Karpas-422 (cell line): Measurements from ENCODE around the gene PHOSPHO1. TPM values are rescaled to one million over a fixed set of nuclear protein-coding genes. Genes with fewer than 3 reads are reported as not detected.
"Not testable (repeated sequence)": the region's sequence is repeated elsewhere in the genome, so short reads cannot be mapped to it uniquely, and the experiment has no call there.

Experiments used
- DNase-seq: peaks from one replicate; pipeline ENCODE4 v3.0.0-alpha.2; 2015
- H2AFZ ChIP-seq: fragments of 200-600 bp; sonication (generic); 2 replicates; pipeline ENCODE4 v1.6.1; 2014; ENCODE audit warnings: antibody characterized with exemption, low read length, mixed read lengths
- H3K27ac ChIP-seq: fragments of 200-600 bp; sonication (generic); 2 replicates; pipeline ENCODE4 v1.5.1; 2014; ENCODE audit warnings: mild to moderate bottlenecking, low read length, moderate library complexity
- H3K27me3 ChIP-seq: fragments of 200-600 bp; sonication (generic); 2 replicates; pipeline ENCODE4 v1.6.1; 2014; ENCODE audit warnings: low read length, mixed read lengths
- H3K36me3 ChIP-seq: fragments of 200-600 bp; sonication (generic); 2 replicates; pipeline ENCODE4 v1.6.1; 2014; ENCODE audit warnings: low read length, mixed read lengths; ENCODE audit not compliant: insufficient read depth
- H3K4me1 ChIP-seq: fragments of 200-600 bp; sonication (generic); 2 replicates; pipeline ENCODE4 v1.6.1; 2014; ENCODE audit warnings: mild to moderate bottlenecking, low read length, mixed read lengths
- H3K4me2 ChIP-seq: fragments of 200-600 bp; sonication (generic); 2 replicates; pipeline ENCODE4 v1.6.1; 2014; ENCODE audit warnings: low read length, low read depth, mild to moderate bottlenecking; ENCODE audit not compliant: poor library complexity, severe bottlenecking
- H3K4me3 ChIP-seq: fragments of 200-600 bp; sonication (generic); 2 replicates; pipeline ENCODE4 v1.5.1; 2014; ENCODE audit warnings: mild to moderate bottlenecking, antibody characterized with exemption, low read length, mixed read lengths
- H3K79me2 ChIP-seq: fragments of 200-600 bp; sonication (generic); 2 replicates; pipeline ENCODE4 v1.6.1; 2014; ENCODE audit warnings: mild to moderate bottlenecking, low read length, mixed read lengths
- H3K9ac ChIP-seq: fragments of 200-600 bp; sonication (generic); 2 replicates; pipeline ENCODE4 v1.6.0; 2014; ENCODE audit warnings: low read length
- H3K9me2 ChIP-seq: fragments of 200-600 bp; sonication (generic), shearing (Covaris generic); replicated peaks from 2 replicates; pipeline ENCODE4 v1.6.0; 2014; ENCODE audit warnings: mild to moderate bottlenecking, low read length, moderate library complexity; ENCODE audit not compliant: insufficient read depth
- H3K9me3 ChIP-seq: fragments of 300-700, 200-600 bp; sonication (generic); 2 replicates; pipeline ENCODE4 v1.6.1; 2014; ENCODE audit warnings: low read length, mixed read lengths
- H4K20me1 ChIP-seq: fragments of 200-600 bp; sonication (generic); 2 replicates; pipeline ENCODE4 v1.6.1; 2014; ENCODE audit warnings: mild to moderate bottlenecking, antibody characterized with exemption, low read length, low read depth; ENCODE audit not compliant: insufficient read depth
- total RNA-seq: library from RNA; depleted of rRNA; stranded (reverse); fragments of >200 nt; shearing (Covaris generic); gene quantifications from 2 replicates; pipeline ENCODE4 v1.2.3, GENCODE V29; 2014; ENCODE audit warnings: low replicate concordance

Gene PHOSPHO1
- total RNA-seq, 1 experiment from 2014 or later: not detected

- DNase-seq: no peak
- Histone ChIP-seq H3K9me3 (no peaks in the 10 kb centered on the region), H2AFZ (no peak overlapping the region), H3K79me2 (no peaks in the 10 kb centered on the region), H3K4me1 (no peaks in the 10 kb centered on the region), H3K9ac (no peak overlapping the region), H3K27me3 (no peaks in the 10 kb centered on the region), H3K27ac (no peak overlapping the region), H4K20me1 (no peaks in the 10 kb centered on the region), H3K36me3 (no peaks in the 10 kb centered on the region), H3K4me3 (no peak overlapping the region), H3K9me2 (no peaks in the 10 kb centered on the region), H3K4me2 (no peak overlapping the region)
These were observed 35.6 kb upstream of the PHOSPHO1 start for GRCh38 chr17:49266233-49266632.

DNA sequence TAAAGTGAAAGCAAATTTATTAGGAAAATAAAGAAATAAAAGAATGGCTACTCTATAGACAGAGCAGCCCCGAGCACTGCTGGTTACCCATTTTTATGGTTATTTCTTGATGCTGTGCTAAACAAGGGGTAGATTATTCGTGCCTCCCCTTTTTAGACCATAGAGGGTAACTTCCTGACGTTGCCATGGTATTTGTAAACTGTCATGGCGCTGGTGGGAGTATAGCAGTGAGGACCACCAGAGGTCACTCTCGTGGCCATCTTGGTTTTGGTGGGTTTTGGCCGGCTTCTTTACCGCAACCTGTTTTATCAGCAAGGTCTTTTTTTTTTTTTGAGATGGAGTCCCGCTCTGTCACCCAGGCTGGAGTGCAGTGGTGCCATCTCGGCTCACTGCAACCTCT, 31.0 kb upstream of the PHOSPHO1 start:
- H4K20me1 ChIP-seq, H3K9me2 ChIP-seq, H3K9ac ChIP-seq, H3K36me3 ChIP-seq, H2AFZ ChIP-seq, H3K27me3 ChIP-seq, DNase-seq, H3K4me3 ChIP-seq, H3K79me2 ChIP-seq, H3K9me3 ChIP-seq, H3K27ac ChIP-seq, H3K4me2 ChIP-seq: not testable (repeated sequence)
- H3K4me1 ChIP-seq: peaks cover 10% of the 10 kb centered on the region

- Histone ChIP-seq H3K36me3 (no peaks in the 10 kb centered on the region), H3K4me2 (peak overlapping the region; percentile 59), H3K27ac (no peak overlapping the region), H3K4me3 (peak overlapping the region; percentile 59; the same call in 1 of the 2 replicates), H3K9me2 (no peaks in the 10 kb centered on the region), H4K20me1 (no peaks in the 10 kb centered on the region), H3K27me3 (peaks cover 3% of the 10 kb centered on the region; the same call in 1 of the 2 replicates), H3K9me3 (no peaks in the 10 kb centered on the region), H3K79me2 (no peaks in the 10 kb centered on the region), H3K9ac (peak overlapping the region; percentile 45), H2AFZ (peak overlapping the region; percentile 92; the same call in 1 of the 2 replicates), H3K4me1 (peaks cover 10% of the 10 kb centered on the region)
- DNase-seq: no peak
These were observed 30.3 kb upstream of the PHOSPHO1 start for GRCh38 chr17:49260817-49261291.

- Histone ChIP-seq H3K4me2 (peak overlapping the region; percentile 59), H3K27me3 (peaks cover 3% of the 10 kb centered on the region; the same call in 1 of the 2 replicates), H3K4me1 (peaks cover 10% of the 10 kb centered on the region), H2AFZ (peak overlapping the region; percentile 92; the same call in 1 of the 2 replicates), H3K9me3 (no peaks in the 10 kb centered on the region), H3K27ac (no peak overlapping the region), H3K9me2 (no peaks in the 10 kb centered on the region), H3K4me3 (peak overlapping the region; percentile 59; the same call in 1 of the 2 replicates), H3K36me3 (no peaks in the 10 kb centered on the region), H3K79me2 (no peaks in the 10 kb centered on the region), H3K9ac (peak overlapping the region; percentile 45), H4K20me1 (no peaks in the 10 kb centered on the region)
- DNase-seq: peak; percentile 35
These were observed 29.6 kb upstream of the PHOSPHO1 start for GRCh38 chr17:49260011-49260816.

DNA sequence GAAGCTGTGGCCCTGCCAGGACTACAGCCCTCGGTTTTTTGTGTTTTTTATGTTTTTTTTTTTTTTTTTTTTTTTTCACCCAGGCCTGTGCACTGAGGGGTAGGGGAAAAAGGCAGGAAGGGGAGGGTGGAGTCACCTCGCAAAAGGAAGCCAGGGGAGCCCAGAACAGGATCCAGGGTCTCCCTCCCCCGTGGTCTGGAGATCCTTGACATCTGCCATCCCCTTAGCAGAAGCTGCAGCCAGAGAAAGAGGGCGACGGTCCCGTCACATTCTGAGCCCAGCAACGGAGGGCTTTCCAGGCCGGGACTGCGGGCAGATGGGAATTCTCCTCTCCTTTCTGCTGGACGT, 29.1 kb upstream of the PHOSPHO1 start:
- Histone ChIP-seq H3K4me3 (peak overlapping the region; percentile 59; the same call in 1 of the 2 replicates), H2AFZ (peak overlapping the region; percentile 92; the same call in 1 of the 2 replicates), H4K20me1 (no peaks in the 10 kb centered on the region), H3K79me2 (no peaks in the 10 kb centered on the region), H3K9me3 (no peaks in the 10 kb centered on the region), H3K36me3 (no peaks in the 10 kb centered on the region), H3K9ac (peak overlapping the region; percentile 45; the same call in 1 of the 2 replicates), H3K9me2 (no peaks in the 10 kb centered on the region), H3K4me2 (peak overlapping the region; percentile 59), H3K27me3 (peaks cover 3% of the 10 kb centered on the region; the same call in 1 of the 2 replicates), H3K4me1 (peaks cover 10% of the 10 kb centered on the region), H3K27ac (no peak overlapping the region)
- peak; percentile 38 for DNase-seq

GRCh38 chr17:49258394-49258793, 27.8 kb upstream of the PHOSPHO1 start:
- H4K20me1 ChIP-seq: no peaks in the 10 kb centered on the region
- H3K4me3 ChIP-seq: no peak overlapping the region
- peaks cover 3% of the 10 kb centered on the region; the same call in 1 of the 2 replicates for H3K27me3 ChIP-seq
- H3K4me1 ChIP-seq: peaks cover 10% of the 10 kb centered on the region
- H3K36me3 ChIP-seq: no peaks in the 10 kb centered on the region
- H3K4me2 ChIP-seq: no peak overlapping the region
- DNase-seq: no peak
- H3K9me3 ChIP-seq: no peaks in the 10 kb centered on the region
- no peak overlapping the region for H3K27ac ChIP-seq
- no peak overlapping the region for H2AFZ ChIP-seq
- no peaks in the 10 kb centered on the region for H3K79me2 ChIP-seq
- H3K9me2 ChIP-seq: no peaks in the 10 kb centered on the region
- no peak overlapping the region for H3K9ac ChIP-seq

GRCh38 chr17:49255125-49255524, 24.5 kb upstream of the PHOSPHO1 start:
- Histone ChIP-seq H3K79me2 (no peaks in the 10 kb centered on the region), H3K9me2 (no peaks in the 10 kb centered on the region), H4K20me1 (no peaks in the 10 kb centered on the region), H3K27ac (no peak overlapping the region), H3K27me3 (peaks cover 3% of the 10 kb centered on the region; the same call in 1 of the 2 replicates), H3K4me1 (peaks cover 4% of the 10 kb centered on the region), H2AFZ (no peak overlapping the region), H3K4me2 (no peak overlapping the region), H3K9me3 (no peaks in the 10 kb centered on the region), H3K4me3 (no peak overlapping the region), H3K36me3 (no peaks in the 10 kb centered on the region), H3K9ac (no peak overlapping the region)
- no peak for DNase-seq

GRCh38 chr17:49254066-49254465, 23.5 kb upstream of the PHOSPHO1 start:
- Histone ChIP-seq H4K20me1 (no peaks in the 10 kb centered on the region), H3K9ac (no peak overlapping the region), H3K79me2 (no peaks in the 10 kb centered on the region), H3K36me3 (no peaks in the 10 kb centered on the region), H3K27ac (no peak overlapping the region), H3K9me2 (no peaks in the 10 kb centered on the region), H3K4me1 (peaks cover 6% of the 10 kb centered on the region), H3K9me3 (no peaks in the 10 kb centered on the region), H3K4me3 (no peak overlapping the region), H3K4me2 (no peak overlapping the region), H3K27me3 (no peaks in the 10 kb centered on the region), H2AFZ (no peak overlapping the region)
- no peak for DNase-seq
